Keratinocyte (primary cell): ENCODE results near the gene LPXN. TPM values are rescaled to one million over a fixed set of nuclear protein-coding genes. Genes with fewer than 3 reads are reported as not detected.

Experiments used
- DNase-seq: peaks from one replicate; pipeline ENCODE4 v3.0.0-alpha.2; 2011; ENCODE audit warnings: low read depth, missing footprints, low spot score
- FAIRE-seq: peaks from 2 replicates; lab custom pipeline; 2011; peaks lifted over from hg19 to GRCh38; lab: Jason Lieb, UNC
- H2AFZ ChIP-seq: 2 replicates; pipeline ENCODE4 v1.6.0; 2012; ENCODE audit warnings: low read length, control low read depth, inconsistent platforms; ENCODE audit not compliant: control insufficient read depth
- H3K27ac ChIP-seq: 2 replicates; pipeline ENCODE4 v1.5.1; 2011; ENCODE audit warnings: low read length; ENCODE audit not compliant: control insufficient read depth, insufficient read depth
- H3K27me3 ChIP-seq: 3 replicates; pipeline ENCODE4 v1.6.0; 2011; ENCODE audit warnings: low read length; ENCODE audit not compliant: control insufficient read depth, insufficient read depth; ENCODE audit errors: extremely low read depth
- H3K36me3 ChIP-seq, 2 experiments: 2 replicates in 1 of 2; 3 replicates in 1 of 2; pipeline ENCODE4 v1.5.1; 2011; ENCODE audit warnings: low read length in 2 of 2, mild to moderate bottlenecking in 1 of 2; ENCODE audit not compliant: control insufficient read depth in 2 of 2, insufficient read depth in 2 of 2; ENCODE audit errors: extremely low read depth in 1 of 2
- H3K4me1 ChIP-seq: 3 replicates; pipeline ENCODE4 v1.5.1; 2011; ENCODE audit warnings: low read length; ENCODE audit not compliant: control insufficient read depth, insufficient read depth; ENCODE audit errors: extremely low read depth
- H3K4me2 ChIP-seq: 3 replicates; pipeline ENCODE4 v1.6.0; 2011; ENCODE audit warnings: low read depth, low read length; ENCODE audit not compliant: control insufficient read depth, insufficient read depth; ENCODE audit errors: extremely low read depth
- H3K4me3 ChIP-seq, 3 experiments: fragments of 200-600 bp in 1 of 3; sonication (generic) in 1 of 3; 2 replicates in 2 of 3; 3 replicates in 1 of 3; pipeline ENCODE4 v1.5.1; 2011 to 2016; ENCODE audit warnings: low read length in 3 of 3, mild to moderate bottlenecking in 3 of 3, control low read depth in 2 of 3, inconsistent platforms in 1 of 3, low read depth in 1 of 3, mixed read lengths in 1 of 3, mixed run types in 1 of 3, moderate library complexity in 1 of 3; ENCODE audit not compliant: control insufficient read depth in 2 of 3, insufficient read depth in 2 of 3; ENCODE audit errors: extremely low read depth in 1 of 3
- H3K79me2 ChIP-seq: 2 replicates; pipeline ENCODE4 v1.6.0; 2012; ENCODE audit warnings: low read length; ENCODE audit not compliant: control insufficient read depth, insufficient read depth
- H3K9ac ChIP-seq: 3 replicates; pipeline ENCODE4 v1.6.0; 2011; ENCODE audit warnings: low read length; ENCODE audit not compliant: control insufficient read depth, insufficient read depth; ENCODE audit errors: extremely low read depth
- H3K9me1 ChIP-seq: 3 replicates; pipeline ENCODE4 v1.6.0; 2011; ENCODE audit warnings: low read length; ENCODE audit not compliant: control insufficient read depth, insufficient read depth; ENCODE audit errors: extremely low read depth
- H3K9me3 ChIP-seq: 2 replicates; pipeline ENCODE4 v1.5.1; 2012; ENCODE audit warnings: low read depth, low read length; ENCODE audit not compliant: control insufficient read depth
- H4K20me1 ChIP-seq: 3 replicates; pipeline ENCODE4 v1.6.0; 2011; ENCODE audit warnings: low read length; ENCODE audit not compliant: control insufficient read depth, insufficient read depth; ENCODE audit errors: extremely low read depth
- CTCF ChIP-seq, 3 experiments: IDR thresholded peaks in 1 of 3; conservative IDR thresholded peaks in 1 of 3; optimal IDR thresholded peaks in 1 of 3; 2 replicates in 2 of 3; 3 replicates in 1 of 3; pipeline versions ENCODE3 to v1.5.1; 2011; ENCODE audit warnings: low read length in 3 of 3, mild to moderate bottlenecking in 3 of 3, moderate library complexity in 2 of 3, control low read depth in 1 of 3, inconsistent platforms in 1 of 3; ENCODE audit not compliant: insufficient read depth in 2 of 3; ENCODE audit errors: extremely low read depth in 1 of 3
- EZH2 ChIP-seq: IDR thresholded peaks from one replicate; pipeline ENCODE4 v1.6.1; 2012; ENCODE audit warnings: inconsistent platforms, mild to moderate bottlenecking, low read length, moderate library complexity
- dilution Hi-C: fragments of 300-500 bp; cut with MboI; formaldehyde crosslinking; loops from one replicate; pipeline ENCODE4 v1.7.0; 2020; ENCODE audit warnings: low sequenced_read_pairs; ENCODE audit not compliant: extremely low pct_ligation_motif_present
- polyA plus RNA-seq, 5 experiments: library from polyadenylated mRNA; depleted of rRNA in 3 of 5; stranded (reverse) in 3 of 5; stranded (forward) in 1 of 5; unstranded in 1 of 5; fragments of >200 nt; gene quantifications; 1 replicate in 1 of 5; 2 replicates in 3 of 5; 3 replicates in 1 of 5; pipeline versions ENCODE4 v1.2.1 to v1.2.3, GENCODE V29; 2011 to 2012; ENCODE audit warnings: missing spikeins in 2 of 5, low read depth in 1 of 5, low replicate concordance in 1 of 5

Gene LPXN
- polyA plus RNA-seq, 1 donor (not counting 4 experiments of a cell fraction or from before 2014, with no cell fraction given) = 83.9 TPM

- Histone ChIP-seq H3K4me2 (no peak overlapping the region), H3K9ac (no peak overlapping the region), H3K9me1 (no peaks in the 10 kb centered on the region), H3K27me3 (no peaks in the 10 kb centered on the region), H3K9me3 (no peaks in the 10 kb centered on the region), H3K4me1 (no peaks in the 10 kb centered on the region), H3K79me2 (no peaks in the 10 kb centered on the region), H2AFZ (no peak overlapping the region), H3K27ac (no peak overlapping the region), H3K4me3 (no peak overlapping the region), H3K36me3 (peaks cover 3 to 17% of the 10 kb centered on the region in 2 experiments), H4K20me1 (no peaks in the 10 kb centered on the region)
- FAIRE-seq (no peak), DNase-seq (no peak)
- dilution Hi-C loops = no loop called here
- TF ChIP-seq CTCF (optimal IDR thresholded peaks at IDR 0.05 in 1 of 3, IDR thresholded peaks at IDR 0.05 in 1 of 3, conservative IDR thresholded peaks at IDR 0.05 in 1 of 3; ENCODE audit: extremely low read depth in 1 of 3, insufficient read depth in 2 of 3, low read length in 3 of 3) (no peak), EZH2 (no peak)
These were observed 48.9 kb downstream of the LPXN start for GRCh38 chr11:58526721-58527120.

- FAIRE-seq (no peak), DNase-seq (no peak)
- H3K9me1 ChIP-seq = no peaks in the 10 kb centered on the region
- no peaks in the 10 kb centered on the region for H3K4me1 ChIP-seq
- H3K4me3 ChIP-seq = no peak overlapping the region
- TF ChIP-seq EZH2 = no peak
- no peak for TF ChIP-seq CTCF (optimal IDR thresholded peaks at IDR 0.05 in 1 of 3, IDR thresholded peaks at IDR 0.05 in 1 of 3, conservative IDR thresholded peaks at IDR 0.05 in 1 of 3; ENCODE audit: extremely low read depth in 1 of 3, insufficient read depth in 2 of 3, low read length in 3 of 3)
- no peak overlapping the region for H3K9ac ChIP-seq
- dilution Hi-C loops = no loop called here
- H3K36me3 ChIP-seq = peaks cover 1 to 14% of the 10 kb centered on the region in 2 experiments
- no peak overlapping the region for H3K27ac ChIP-seq
- H2AFZ ChIP-seq = no peak overlapping the region
- H4K20me1 ChIP-seq = no peaks in the 10 kb centered on the region
- H3K4me2 ChIP-seq = no peak overlapping the region
- H3K9me3 ChIP-seq = no peaks in the 10 kb centered on the region
- H3K27me3 ChIP-seq = no peaks in the 10 kb centered on the region
- no peaks in the 10 kb centered on the region for H3K79me2 ChIP-seq
These were observed 50.5 kb downstream of the LPXN start for GRCh38 chr11:58525037-58525614.
